ENCODE measurements around the gene CACNA1E. TPM values are rescaled to one million over a fixed set of nuclear protein-coding genes. Genes with fewer than 3 reads are reported as not detected.

Gene CACNA1E
- total and polyA plus RNA-seq, 2 donors (not counting 1 experiment from before 2014, with no cell fraction given) = 0.37 to 0.40 TPM

GRCh38 chr1:181656491-181656890, 173.2 kb downstream of the CACNA1E start:
- peaks cover 10% of the 10 kb centered on the region for H3K27me3 Mint-ChIP-seq
- no peak overlapping the region for H3K4me3 Mint-ChIP-seq
- no peak for TF ChIP-seq EZH2 (IDR thresholded peaks at IDR 0.05; ENCODE audit: borderline replicate concordance, insufficient read depth, low read depth, low read length, poor library complexity, severe bottlenecking)
- no peak for TF ChIP-seq CTCF (IDR thresholded peaks at IDR 0.05)
- Histone ChIP-seq H3K9me3 (ENCODE audit: control extremely low read depth in 1 of 3, control insufficient read depth in 2 of 3, insufficient read depth in 1 of 3, low read length in 2 of 3) (no peaks in the 10 kb centered on the region), H3K4me1 (ENCODE audit: control insufficient read depth in 2 of 2, insufficient read depth in 2 of 2, low read length in 2 of 2) (no peaks in the 10 kb centered on the region), H3K9ac (ENCODE audit: low read length) (no peak overlapping the region), H3K79me2 (ENCODE audit: control insufficient read depth, insufficient read depth, low read length) (no peaks in the 10 kb centered on the region), H3K4me3 (ENCODE audit: control extremely low read depth in 1 of 5, extremely low read depth in 1 of 5, insufficient read depth in 1 of 5, low read depth in 2 of 5, low read length in 4 of 5) (no peak overlapping the region), H3K27ac (ENCODE audit: low read length in 2 of 2) (no peak overlapping the region), H3K27me3 (replicated peaks in 1 of 4; ENCODE audit: control extremely low read depth in 1 of 4, control insufficient read depth in 3 of 4, insufficient read depth in 4 of 4, low read length in 3 of 4) (no peaks in the 10 kb centered on the region), H2AFZ (ENCODE audit: insufficient read depth, low read depth, low read length, poor library complexity, severe bottlenecking) (no peak overlapping the region), H3K4me2 (replicated peaks; ENCODE audit: low read depth, low read length, poor library complexity, severe bottlenecking) (no peak overlapping the region), H4K20me1 (ENCODE audit: control insufficient read depth, insufficient read depth, low read length, poor library complexity, severe bottlenecking) (no peaks in the 10 kb centered on the region), H3K36me3 (replicated peaks in 1 of 2; ENCODE audit: control extremely low read depth in 1 of 2, control insufficient read depth in 1 of 2, extremely low read depth in 1 of 2, insufficient read depth in 2 of 2, low read length in 1 of 2) (no peaks in the 10 kb centered on the region)
- WGBS (ENCODE audit: insufficient coverage) = no CpG with 5 or more reads among the region's 2 CpGs
- ChIA-PET CTCF (no interaction called here), POLR2A (no interaction called here)
- no peak for ATAC-seq (ENCODE audit: low read depth)
- DNase-seq = no peak
- intact Hi-C loops (cut with micrococcal nuclease) = no loop called here
- H3K27ac Mint-ChIP-seq = no peak overlapping the region
- H3K9me3 Mint-ChIP-seq (ENCODE audit: insufficient read depth) = no peaks in the 10 kb centered on the region
- H3K4me1 Mint-ChIP-seq = no peaks in the 10 kb centered on the region

- Histone ChIP-seq H3K4me1 (ENCODE audit: control insufficient read depth in 2 of 2, insufficient read depth in 2 of 2, low read length in 2 of 2) (no peaks in the 10 kb centered on the region), H3K4me3 (ENCODE audit: control extremely low read depth in 1 of 5, extremely low read depth in 1 of 5, insufficient read depth in 1 of 5, low read depth in 2 of 5, low read length in 4 of 5) (no peak overlapping the region), H3K4me2 (replicated peaks; ENCODE audit: low read depth, low read length, poor library complexity, severe bottlenecking) (no peak overlapping the region), H4K20me1 (ENCODE audit: control insufficient read depth, insufficient read depth, low read length, poor library complexity, severe bottlenecking) (no peaks in the 10 kb centered on the region), H3K79me2 (ENCODE audit: control insufficient read depth, insufficient read depth, low read length) (no peaks in the 10 kb centered on the region), H3K36me3 (replicated peaks in 1 of 2; ENCODE audit: control extremely low read depth in 1 of 2, control insufficient read depth in 1 of 2, extremely low read depth in 1 of 2, insufficient read depth in 2 of 2, low read length in 1 of 2) (no peaks in the 10 kb centered on the region), H3K9ac (ENCODE audit: low read length) (no peak overlapping the region), H3K27ac (ENCODE audit: low read length in 2 of 2) (no peak overlapping the region), H3K9me3 (ENCODE audit: control extremely low read depth in 1 of 3, control insufficient read depth in 2 of 3, insufficient read depth in 1 of 3, low read length in 2 of 3) (no peaks in the 10 kb centered on the region), H2AFZ (ENCODE audit: insufficient read depth, low read depth, low read length, poor library complexity, severe bottlenecking) (no peak overlapping the region), H3K27me3 (replicated peaks in 1 of 4; ENCODE audit: control extremely low read depth in 1 of 4, control insufficient read depth in 3 of 4, insufficient read depth in 4 of 4, low read length in 3 of 4) (no peaks in the 10 kb centered on the region)
- TF ChIP-seq EZH2 (IDR thresholded peaks at IDR 0.05; ENCODE audit: borderline replicate concordance, insufficient read depth, low read depth, low read length, poor library complexity, severe bottlenecking) = no peak
- no peak for TF ChIP-seq CTCF (IDR thresholded peaks at IDR 0.05)
- intact Hi-C loops (cut with micrococcal nuclease) = no loop called here
- H3K4me1 Mint-ChIP-seq = no peaks in the 10 kb centered on the region
- H3K9me3 Mint-ChIP-seq (ENCODE audit: insufficient read depth) = no peaks in the 10 kb centered on the region
- no peak overlapping the region for H3K4me3 Mint-ChIP-seq
- ChIA-PET POLR2A (no interaction called here), CTCF (no interaction called here)
- no peak overlapping the region for H3K27ac Mint-ChIP-seq
- DNase-seq (no peak), ATAC-seq (ENCODE audit: low read depth) (no peak)
- 100% methylated on average over 4 of the region's 4 CpGs for WGBS (ENCODE audit: insufficient coverage)
- H3K27me3 Mint-ChIP-seq = peaks cover 13% of the 10 kb centered on the region
These were observed 175.3 kb downstream of the CACNA1E start for GRCh38 chr1:181658581-181658980.
